ENCODE results near the gene SLC35G6. TPM values are rescaled to one million over a fixed set of nuclear protein-coding genes. Genes with fewer than 3 reads are reported as not detected.
A peak's percentile ranks its signal among the peaks of the same experiment; 100 is the strongest.

Gene SLC35G6
- total RNA-seq, 1 experiment from 2014 or later: not detected

GRCh38 chr17:7515911-7516610, 34.8 kb downstream of the SLC35G6 start:
- ChIA-PET CTCF (interaction anchor here (0.6 kb wide), 1 partner anchor 79 kb away, joined by 4 read pairs; no protein-coding TSS in a partner anchor), POLR2A (interaction anchor here (0.6 kb wide), 1 partner anchor 17 kb away, joined by 5 read pairs; no protein-coding TSS in a partner anchor)
- in situ Hi-C loops (cut with HindIII; ENCODE audit: low pct_unique_long_range_greater_than_20kb, low sequenced_read_pairs) (no loop called here), intact Hi-C loops (cut with micrococcal nuclease; ENCODE audit: unreplicated experiment) (no loop called here)
- no peaks in the 10 kb centered on the region for H3K9me3 ChIP-seq (ENCODE audit: control insufficient read depth, insufficient read depth, low read depth, low read length)
- no peaks in the 10 kb centered on the region for H3K4me1 ChIP-seq (ENCODE audit: control insufficient read depth, insufficient read depth, low read length)
- TF ChIP-seq, protein P1, sequence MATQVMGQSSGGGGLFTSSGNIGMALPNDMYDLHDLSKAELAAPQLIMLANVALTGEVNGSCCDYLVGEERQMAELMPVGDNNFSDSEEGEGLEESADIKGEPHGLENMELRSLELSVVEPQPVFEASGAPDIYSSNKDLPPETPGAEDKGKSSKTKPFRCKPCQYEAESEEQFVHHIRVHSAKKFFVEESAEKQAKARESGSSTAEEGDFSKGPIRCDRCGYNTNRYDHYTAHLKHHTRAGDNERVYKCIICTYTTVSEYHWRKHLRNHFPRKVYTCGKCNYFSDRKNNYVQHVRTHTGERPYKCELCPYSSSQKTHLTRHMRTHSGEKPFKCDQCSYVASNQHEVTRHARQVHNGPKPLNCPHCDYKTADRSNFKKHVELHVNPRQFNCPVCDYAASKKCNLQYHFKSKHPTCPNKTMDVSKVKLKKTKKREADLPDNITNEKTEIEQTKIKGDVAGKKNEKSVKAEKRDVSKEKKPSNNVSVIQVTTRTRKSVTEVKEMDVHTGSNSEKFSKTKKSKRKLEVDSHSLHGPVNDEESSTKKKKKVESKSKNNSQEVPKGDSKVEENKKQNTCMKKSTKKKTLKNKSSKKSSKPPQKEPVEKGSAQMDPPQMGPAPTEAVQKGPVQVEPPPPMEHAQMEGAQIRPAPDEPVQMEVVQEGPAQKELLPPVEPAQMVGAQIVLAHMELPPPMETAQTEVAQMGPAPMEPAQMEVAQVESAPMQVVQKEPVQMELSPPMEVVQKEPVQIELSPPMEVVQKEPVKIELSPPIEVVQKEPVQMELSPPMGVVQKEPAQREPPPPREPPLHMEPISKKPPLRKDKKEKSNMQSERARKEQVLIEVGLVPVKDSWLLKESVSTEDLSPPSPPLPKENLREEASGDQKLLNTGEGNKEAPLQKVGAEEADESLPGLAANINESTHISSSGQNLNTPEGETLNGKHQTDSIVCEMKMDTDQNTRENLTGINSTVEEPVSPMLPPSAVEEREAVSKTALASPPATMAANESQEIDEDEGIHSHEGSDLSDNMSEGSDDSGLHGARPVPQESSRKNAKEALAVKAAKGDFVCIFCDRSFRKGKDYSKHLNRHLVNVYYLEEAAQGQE (IDR thresholded peaks at IDR 0.05; ENCODE audit: insufficient read depth in 1 of 2, low read depth in 2 of 2, low read length in 1 of 2): no peak
- TF ChIP-seq CTCF (IDR thresholded peaks at IDR 0.05) (no peak), TCF7L2 (IDR thresholded peaks at IDR 0.05; ENCODE audit: low read depth, low read length) (no peak), POLR2AphosphoS5 (IDR thresholded peaks at IDR 0.05; ENCODE audit: low read depth, low read length) (no peak), SIN3A (IDR thresholded peaks at IDR 0.05; ENCODE audit: borderline replicate concordance, insufficient read depth, low read depth, low read length) (no peak)
- DNase-seq (ENCODE audit: low read depth, low spot score) (no peak), ATAC-seq (no peak)
- H3K4me3 ChIP-seq (ENCODE audit: low read depth in 2 of 2, low read length in 2 of 2): no peak overlapping the region
- no peaks in the 10 kb centered on the region for H3K27me3 ChIP-seq (ENCODE audit: control insufficient read depth, insufficient read depth, low read length)
- no TSS peak for BruUV-seq (replicated peaks)
- H3K27ac ChIP-seq (ENCODE audit: low read length): no peak overlapping the region
- H3K36me3 ChIP-seq (ENCODE audit: control insufficient read depth, insufficient read depth, low read length): no peaks in the 10 kb centered on the region; the same call in none of the 2 replicates

- BruUV-seq (replicated peaks): no TSS peak
- intact Hi-C loops (cut with micrococcal nuclease; ENCODE audit: unreplicated experiment) (no loop called here), in situ Hi-C loops (cut with HindIII; ENCODE audit: low pct_unique_long_range_greater_than_20kb, low sequenced_read_pairs) (no loop called here)
- ATAC-seq (no peak), DNase-seq (ENCODE audit: low read depth, low spot score) (no peak)
- CTCF ChIA-PET: interaction anchor here (0.5 to 1.2 kb wide), 2 partner anchors 9 to 86 kb away, joined by 4 to 13 read pairs; no protein-coding TSS in a partner anchor
- H3K27me3 ChIP-seq (ENCODE audit: control insufficient read depth, insufficient read depth, low read length): no peaks in the 10 kb centered on the region
- no peaks in the 10 kb centered on the region for H3K36me3 ChIP-seq (ENCODE audit: control insufficient read depth, insufficient read depth, low read length)
- no peaks in the 10 kb centered on the region for H3K9me3 ChIP-seq (ENCODE audit: control insufficient read depth, insufficient read depth, low read depth, low read length)
- H3K4me1 ChIP-seq (ENCODE audit: control insufficient read depth, insufficient read depth, low read length): no peaks in the 10 kb centered on the region
- TF ChIP-seq TCF7L2 (IDR thresholded peaks at IDR 0.05; ENCODE audit: low read depth, low read length) (no peak), CTCF (IDR thresholded peaks at IDR 0.05) (peak; percentile 73)
- no peak overlapping the region for H3K4me3 ChIP-seq (ENCODE audit: low read depth in 2 of 2, low read length in 2 of 2)
- no peak overlapping the region for H3K27ac ChIP-seq (ENCODE audit: low read length)
- POLR2A ChIA-PET: no interaction called here
These were observed 41.8 kb downstream of the SLC35G6 start for GRCh38 chr17:7523033-7523432.
